Mesodermal cell (in vitro differentiated cells): ENCODE measurements around the gene PCNX1.

ENCODE experiments used
- H3K27ac ChIP-seq: 2 replicates; pipeline ENCODE4 v1.7.0; 2013; ENCODE audit warnings: mild to moderate bottlenecking, low read depth, low read length, moderate library complexity; ENCODE audit not compliant: severe bottlenecking
- H3K36me3 ChIP-seq: 2 replicates; pipeline ENCODE4 v1.7.1; 2013; ENCODE audit warnings: mild to moderate bottlenecking, low read length, moderate library complexity; ENCODE audit not compliant: control insufficient read depth, insufficient read depth
- H3K4me1 ChIP-seq: one replicate; pipeline ENCODE4 v1.7.1; 2013; ENCODE audit warnings: mild to moderate bottlenecking, low read length; ENCODE audit not compliant: insufficient read depth, control insufficient read depth, poor library complexity, severe bottlenecking
- H3K4me3 ChIP-seq: 2 replicates; pipeline ENCODE4 v1.7.0; 2013; ENCODE audit warnings: low read length, control low read depth, mild to moderate bottlenecking; ENCODE audit not compliant: insufficient read depth, poor library complexity, severe bottlenecking; ENCODE audit errors: extremely low read depth
- H3K9me3 ChIP-seq: 2 replicates; pipeline ENCODE4 v1.7.1; 2013; ENCODE audit warnings: mild to moderate bottlenecking, low read length, moderate library complexity; ENCODE audit not compliant: control insufficient read depth
- WGBS, 2 experiments: methylation state at CpG; one replicate each; pipeline ENCODE4 v1.1.5; 2013; ENCODE audit warnings: missing lambda C conversion rate in 2 of 2; ENCODE audit not compliant: insufficient coverage in 2 of 2; 5-methylcytosine and 5-hydroxymethylcytosine counted together

Gene PCNX1

DNA sequence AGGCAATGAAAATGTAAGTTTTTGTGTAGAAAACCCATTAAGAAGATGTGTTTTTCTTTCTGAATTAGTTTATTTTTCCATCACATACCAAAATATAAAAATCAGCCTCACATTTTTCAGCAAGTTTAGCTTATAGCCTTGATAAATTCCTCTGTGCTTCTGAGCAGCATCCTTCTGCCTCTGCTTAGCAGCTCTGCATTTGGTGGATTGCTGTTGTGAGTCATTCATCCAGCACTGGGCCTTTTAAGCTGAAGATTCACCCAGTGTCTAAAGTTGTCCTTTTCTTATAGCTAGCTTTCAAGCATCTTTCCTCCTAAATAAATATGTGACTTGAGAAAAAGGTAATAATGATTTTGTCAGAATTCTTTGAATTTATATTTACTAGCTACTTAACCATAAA, 206.1 kb downstream of the PCNX1 start:
- Histone ChIP-seq H3K9me3 (no peaks in the 10 kb centered on the region), H3K36me3 (peaks cover 20% of the 10 kb centered on the region), H3K27ac (no peak overlapping the region), H3K4me3 (no peak overlapping the region), H3K4me1 (peaks cover 11% of the 10 kb centered on the region)

- Histone ChIP-seq H3K27ac (no peak overlapping the region), H3K9me3 (no peaks in the 10 kb centered on the region), H3K4me1 (peaks cover 10% of the 10 kb centered on the region), H3K4me3 (no peak overlapping the region), H3K36me3 (peaks cover 15% of the 10 kb centered on the region)
- WGBS, 2 experiments: 100% methylated on average over 1 of the region's 1 CpG
Measured at GRCh38 chr14:71114565-71114964, 207.3 kb downstream of the PCNX1 start.

GRCh38 chr14:71115306-71115705, 208.0 kb downstream of the PCNX1 start:
- Histone ChIP-seq H3K27ac (no peak overlapping the region), H3K9me3 (no peaks in the 10 kb centered on the region), H3K4me3 (no peak overlapping the region), H3K4me1 (peaks cover 10% of the 10 kb centered on the region), H3K36me3 (peaks cover 15% of the 10 kb centered on the region)
- WGBS, 2 experiments: no CpG with 5 or more reads among the region's 2 CpGs

DNA sequence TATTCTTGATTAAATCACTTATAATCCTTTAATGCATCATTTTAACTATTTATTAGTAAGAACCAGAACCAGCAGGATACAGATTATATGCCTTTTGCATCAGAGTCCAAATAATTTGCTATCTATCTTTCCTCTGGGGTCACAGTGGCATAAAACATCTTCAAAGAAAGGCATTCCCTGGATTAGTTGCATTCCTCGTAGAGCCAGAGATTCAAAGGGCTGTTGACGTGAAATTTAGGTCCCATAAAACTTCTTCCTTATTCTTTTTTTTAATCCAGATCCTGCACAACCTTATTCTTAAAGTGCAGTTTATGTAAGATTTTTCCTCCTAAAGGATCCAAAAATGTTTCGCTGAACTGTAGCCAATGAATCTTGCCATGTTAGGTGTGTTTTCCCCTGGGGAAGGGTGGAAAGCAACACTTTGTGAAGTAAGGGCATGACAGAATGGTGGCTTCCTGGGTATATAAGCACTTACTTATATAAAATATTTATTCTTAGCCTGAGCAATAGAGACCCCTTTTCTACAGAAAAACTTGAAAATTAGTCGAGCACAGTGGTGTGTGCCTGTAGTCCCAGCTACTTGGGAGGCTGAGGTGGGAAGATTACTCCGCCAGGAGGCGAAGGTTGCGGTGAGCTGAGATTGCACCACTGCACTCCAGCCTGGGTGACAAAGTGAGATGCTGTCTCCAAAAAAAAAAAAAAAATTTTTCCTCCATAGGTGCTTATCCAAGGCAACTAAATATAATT, 208.7 kb downstream of the PCNX1 start:
- 94 to 97% methylated on average over 3 to 6 of the region's 7 CpGs for WGBS, 2 experiments
- Histone ChIP-seq H3K9me3 (no peaks in the 10 kb centered on the region), H3K4me1 (peaks cover 10% of the 10 kb centered on the region), H3K4me3 (no peak overlapping the region), H3K36me3 (peaks cover 11% of the 10 kb centered on the region), H3K27ac (peak overlapping the region; percentile 50)

DNA sequence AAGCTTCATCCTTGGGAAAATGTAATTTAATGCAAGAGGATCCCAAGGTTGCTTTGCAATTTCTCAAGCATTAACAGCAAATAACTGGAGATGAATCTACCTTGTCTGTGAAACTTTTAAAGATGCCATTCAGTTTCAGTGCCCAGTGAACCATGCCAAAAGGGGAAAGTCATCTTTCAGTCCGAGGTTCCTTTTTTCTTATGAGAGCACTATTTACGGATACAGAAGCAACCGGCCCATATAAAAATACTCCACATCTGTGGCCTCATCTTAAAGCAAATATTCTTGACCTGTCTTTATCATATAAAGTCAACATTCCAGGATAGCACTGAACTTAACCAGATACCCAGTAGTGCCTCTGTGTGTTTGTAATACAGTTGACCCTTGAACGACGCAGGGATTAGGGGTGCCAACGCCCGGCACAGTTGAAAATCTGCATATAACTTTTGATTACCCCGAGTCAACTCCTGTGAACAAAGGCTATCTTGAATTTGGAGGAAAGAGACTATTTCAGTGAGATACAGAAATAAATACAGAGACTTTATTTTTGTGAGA, 209.4 kb downstream of the PCNX1 start:
- H3K27ac ChIP-seq: no peak overlapping the region
- peaks cover 10% of the 10 kb centered on the region for H3K4me1 ChIP-seq
- WGBS, 2 experiments: 94 to 100% methylated on average over 2 to 8 of the region's 8 CpGs
- peaks cover 11% of the 10 kb centered on the region for H3K36me3 ChIP-seq
- no peak overlapping the region for H3K4me3 ChIP-seq
- H3K9me3 ChIP-seq: no peaks in the 10 kb centered on the region

DNA sequence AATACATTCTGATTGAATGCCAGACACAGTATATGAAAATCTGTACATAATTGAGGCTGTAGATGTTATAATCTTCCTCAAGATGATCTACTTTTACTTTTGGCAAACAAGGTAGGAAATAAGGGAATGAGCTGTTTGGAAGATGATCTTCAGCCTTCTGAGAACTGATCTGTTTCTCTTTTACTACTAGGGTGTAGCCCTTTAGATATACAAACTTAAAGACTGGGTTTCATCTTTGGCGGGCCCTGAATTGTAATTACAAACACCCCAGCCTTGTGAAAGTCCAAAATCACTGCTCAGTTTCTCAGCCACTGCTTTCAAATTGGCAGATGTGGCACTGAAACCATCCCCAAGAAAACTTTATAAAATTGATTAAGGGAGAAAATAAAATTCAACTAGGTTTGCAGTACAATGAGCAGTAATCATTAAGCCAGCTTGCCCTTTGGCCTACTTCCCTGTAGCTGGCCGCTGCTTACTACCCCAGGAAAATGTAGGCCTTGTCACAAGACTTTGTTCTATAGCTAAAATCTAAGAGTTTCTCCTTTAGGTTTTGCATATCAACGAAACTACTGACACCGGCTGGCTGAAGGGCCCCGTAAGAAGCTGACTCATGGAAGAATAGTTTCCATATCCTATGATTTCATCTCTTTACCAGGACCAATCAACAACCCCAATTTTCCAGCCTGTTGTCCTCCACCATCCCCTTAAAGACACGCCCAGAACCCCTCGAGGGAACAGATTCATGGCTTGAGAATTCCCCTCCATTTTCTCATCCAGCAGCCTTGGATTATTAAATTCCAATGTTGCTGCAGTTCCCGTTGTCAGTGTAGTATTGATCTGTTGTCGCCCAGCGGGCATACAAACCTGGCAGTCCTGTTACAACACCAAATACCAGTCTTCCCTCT, 210.8 kb downstream of the PCNX1 start:
- WGBS, 2 experiments: 86 to 88% methylated on average over 7 of the region's 10 CpGs
- Histone ChIP-seq H3K4me1 (peaks cover 10% of the 10 kb centered on the region), H3K4me3 (no peak overlapping the region), H3K36me3 (peaks cover 11% of the 10 kb centered on the region), H3K27ac (peak overlapping the region; percentile 91), H3K9me3 (no peaks in the 10 kb centered on the region)

DNA sequence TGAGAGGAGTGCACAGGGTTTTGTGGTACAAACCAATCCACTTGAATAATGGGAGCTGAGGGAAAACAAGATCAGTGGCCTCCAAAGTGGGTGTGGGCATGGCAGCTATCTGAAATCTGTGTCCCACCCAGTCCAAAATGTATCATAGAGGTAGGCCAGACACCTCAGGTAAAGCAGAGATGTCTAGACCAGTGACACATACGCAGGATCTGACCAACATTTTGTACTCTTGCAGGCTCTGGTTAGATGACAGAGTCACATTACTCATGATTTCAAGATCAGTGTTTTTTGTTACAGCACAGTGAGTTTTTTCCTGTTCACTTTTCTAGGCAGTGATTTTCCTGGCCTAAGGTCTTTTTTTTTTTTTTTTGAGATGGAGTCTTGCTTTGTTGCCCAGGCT, 211.8 kb downstream of the PCNX1 start:
- peaks cover 10% of the 10 kb centered on the region for H3K4me1 ChIP-seq
- WGBS, 2 experiments: 86 to 89% methylated on average over 1 of the region's 1 CpG
- H3K4me3 ChIP-seq: no peak overlapping the region
- peaks cover 11% of the 10 kb centered on the region for H3K36me3 ChIP-seq
- H3K9me3 ChIP-seq: no peaks in the 10 kb centered on the region
- peak overlapping the region; percentile 91 for H3K27ac ChIP-seq

- no peak overlapping the region for H3K4me3 ChIP-seq
- H3K36me3 ChIP-seq: peaks cover 6% of the 10 kb centered on the region
- H3K9me3 ChIP-seq: no peaks in the 10 kb centered on the region
- peaks cover 10% of the 10 kb centered on the region for H3K4me1 ChIP-seq
- no CpG with 5 or more reads among the region's 1 CpG for WGBS, 2 experiments
- no peak overlapping the region for H3K27ac ChIP-seq
Measured at GRCh38 chr14:71119832-71120231, 212.6 kb downstream of the PCNX1 start.

DNA sequence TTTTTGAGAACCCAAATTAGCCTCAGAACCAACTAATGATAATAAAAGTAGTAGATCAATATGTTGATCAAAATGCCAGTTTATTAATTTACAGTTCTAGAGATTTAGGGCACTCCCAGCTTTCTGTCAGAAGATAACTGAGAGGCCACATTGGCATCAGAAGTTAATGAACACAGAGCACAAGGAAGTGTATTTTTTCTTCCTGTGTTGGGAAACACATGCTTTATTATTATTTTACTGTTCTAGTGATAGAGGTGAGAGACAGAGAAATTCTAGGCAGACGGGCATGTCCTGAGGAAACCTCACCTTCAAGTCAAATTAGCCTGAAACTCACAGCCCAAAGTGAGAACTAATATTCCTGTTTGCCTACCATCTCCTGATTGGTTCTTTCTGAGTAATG, 213.7 kb downstream of the PCNX1 start:
- Histone ChIP-seq H3K4me1 (peaks cover 10% of the 10 kb centered on the region), H3K27ac (no peak overlapping the region), H3K9me3 (no peaks in the 10 kb centered on the region), H3K4me3 (no peak overlapping the region), H3K36me3 (peaks cover 5% of the 10 kb centered on the region)
- WGBS, 2 experiments: 100% methylated on average over 1 of the region's 1 CpG; no CpG with 5 or more reads in 1 of the 2 experiments

DNA sequence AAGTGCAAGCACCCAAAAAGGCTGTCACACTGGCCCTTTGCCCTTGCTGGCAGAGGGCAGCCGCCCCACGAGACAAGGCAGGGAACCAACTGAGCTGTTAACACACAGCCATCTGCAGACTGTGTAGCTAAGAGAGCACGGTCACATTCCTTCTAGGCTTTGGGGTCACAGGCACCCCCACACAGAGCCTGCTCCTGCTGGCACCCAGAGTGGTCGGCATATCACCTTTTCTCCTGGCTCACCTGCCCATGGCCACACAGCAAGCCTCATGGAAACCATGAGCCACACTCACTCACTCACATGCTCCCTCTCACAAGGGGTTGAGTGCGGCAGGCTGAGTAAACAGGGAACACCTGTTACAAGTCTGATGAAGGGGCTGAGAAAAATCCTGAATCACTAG, 214.5 kb downstream of the PCNX1 start:
- Histone ChIP-seq H3K4me1 (peaks cover 10% of the 10 kb centered on the region), H3K9me3 (no peaks in the 10 kb centered on the region), H3K27ac (no peak overlapping the region), H3K36me3 (peaks cover 5% of the 10 kb centered on the region), H3K4me3 (no peak overlapping the region)
- 95 to 98% methylated on average over 4 of the region's 5 CpGs for WGBS, 2 experiments
